Measurements from ENCODE around the gene OGG1. TPM values are rescaled to one million over a fixed set of nuclear protein-coding genes. Genes with fewer than 3 reads are reported as not detected.

OGG1 gene
- polyA plus RNA-seq (2013, experiment 1 of 2) = 25.6 TPM
- polyA plus RNA-seq (2013, experiment 2 of 2) = 21.8 TPM

GRCh38 chr3:9749645-9750555, at the start of gene OGG1:
OGG1 (plus strand) TSS chr3:9749952; CDS start chr3:9750287, 335 bp downstream.
- no peaks in the 10 kb centered on the region for H3K9me3 ChIP-seq (ENCODE audit: insufficient read depth, low read depth, low read length)
- H3K27ac ChIP-seq (ENCODE audit: low read depth, low read length) = peak within 1 kb of the TSS; percentile 84
- H3K4me1 ChIP-seq (ENCODE audit: insufficient read depth, low read length) = no peaks in the 10 kb centered on the region
- H3K9ac ChIP-seq (ENCODE audit: low read depth, low read length) = peak within 1 kb of the TSS; percentile 82
- no peaks in the 10 kb centered on the region for H3K27me3 ChIP-seq (ENCODE audit: insufficient read depth, low read length)
- under 1% methylated on average over 60 of the region's 60 CpGs for WGBS
- H3K4me3 ChIP-seq (ENCODE audit: low read length) = peak within 1 kb of the TSS; percentile 62
- H3K36me3 ChIP-seq (ENCODE audit: insufficient read depth, low read length) = peaks cover 74% of the 10 kb centered on the region

- 85% methylated on average over 2 of the region's 2 CpGs for WGBS
- Histone ChIP-seq H3K9me3 (ENCODE audit: insufficient read depth, low read depth, low read length) (no peaks in the 10 kb centered on the region), H3K27ac (ENCODE audit: low read depth, low read length) (no peak overlapping the region), H3K9ac (ENCODE audit: low read depth, low read length) (no peak overlapping the region), H3K27me3 (ENCODE audit: insufficient read depth, low read length) (peaks cover 23% of the 10 kb centered on the region), H3K36me3 (ENCODE audit: insufficient read depth, low read length) (peaks cover 12% of the 10 kb centered on the region), H3K4me3 (ENCODE audit: low read length) (no peak overlapping the region), H3K4me1 (ENCODE audit: insufficient read depth, low read length) (no peaks in the 10 kb centered on the region)
Measured at GRCh38 chr3:9700536-9700935, 49.2 kb upstream of the OGG1 start.

- Histone ChIP-seq H3K27me3 (ENCODE audit: insufficient read depth, low read length) (peaks cover 28% of the 10 kb centered on the region), H3K4me3 (ENCODE audit: low read length) (no peak overlapping the region), H3K9me3 (ENCODE audit: insufficient read depth, low read depth, low read length) (no peaks in the 10 kb centered on the region), H3K9ac (ENCODE audit: low read depth, low read length) (no peak overlapping the region), H3K4me1 (ENCODE audit: insufficient read depth, low read length) (no peaks in the 10 kb centered on the region), H3K36me3 (ENCODE audit: insufficient read depth, low read length) (peaks cover 12% of the 10 kb centered on the region), H3K27ac (ENCODE audit: low read depth, low read length) (no peak overlapping the region)
- WGBS = 94% methylated on average over 7 of the region's 7 CpGs
Measured at GRCh38 chr3:9701006-9701405, 48.7 kb upstream of the OGG1 start.

- Histone ChIP-seq H3K27ac (ENCODE audit: low read depth, low read length) (no peak overlapping the region), H3K9ac (ENCODE audit: low read depth, low read length) (no peak overlapping the region), H3K27me3 (ENCODE audit: insufficient read depth, low read length) (peaks cover 28% of the 10 kb centered on the region), H3K4me1 (ENCODE audit: insufficient read depth, low read length) (no peaks in the 10 kb centered on the region), H3K36me3 (ENCODE audit: insufficient read depth, low read length) (peaks cover 12% of the 10 kb centered on the region), H3K9me3 (ENCODE audit: insufficient read depth, low read depth, low read length) (no peaks in the 10 kb centered on the region), H3K4me3 (ENCODE audit: low read length) (no peak overlapping the region)
- 93% methylated on average over 10 of the region's 10 CpGs for WGBS
Measured at GRCh38 chr3:9701711-9702110, 48.0 kb upstream of the OGG1 start.

GRCh38 chr3:9703240-9703639, 46.5 kb upstream of the OGG1 start:
- 0 out of 2 replicates have a peak overlapping the region, but pooled peaks have one; percentile 62 for H3K4me3 ChIP-seq (ENCODE audit: low read length)
- H3K27ac ChIP-seq (ENCODE audit: low read depth, low read length) = no peak overlapping the region
- 92% methylated on average over 4 of the region's 4 CpGs for WGBS
- peaks cover 28% of the 10 kb centered on the region for H3K27me3 ChIP-seq (ENCODE audit: insufficient read depth, low read length)
- no peaks in the 10 kb centered on the region for H3K4me1 ChIP-seq (ENCODE audit: insufficient read depth, low read length)
- no peaks in the 10 kb centered on the region for H3K9me3 ChIP-seq (ENCODE audit: insufficient read depth, low read depth, low read length)
- peaks cover 4% of the 10 kb centered on the region for H3K36me3 ChIP-seq (ENCODE audit: insufficient read depth, low read length)
- H3K9ac ChIP-seq (ENCODE audit: low read depth, low read length) = no peak overlapping the region

- H3K27me3 ChIP-seq (ENCODE audit: insufficient read depth, low read length) = peaks cover 28% of the 10 kb centered on the region
- H3K9me3 ChIP-seq (ENCODE audit: insufficient read depth, low read depth, low read length) = no peaks in the 10 kb centered on the region
- peak within 1 kb of the TSS; percentile 62 for H3K4me3 ChIP-seq (ENCODE audit: low read length)
- no peak within 1 kb of the TSS for H3K27ac ChIP-seq (ENCODE audit: low read depth, low read length)
- no peak within 1 kb of the TSS for H3K9ac ChIP-seq (ENCODE audit: low read depth, low read length)
- no peaks in the 10 kb centered on the region for H3K4me1 ChIP-seq (ENCODE audit: insufficient read depth, low read length)
- 2% methylated on average over 56 of the region's 56 CpGs for WGBS
- peaks cover 3% of the 10 kb centered on the region; the same call in 1 of the 2 replicates for H3K36me3 ChIP-seq (ENCODE audit: insufficient read depth, low read length)
Measured at GRCh38 chr3:9703736-9704346, 45.9 kb upstream of the OGG1 start, which contains the start of gene CPNE9. CPNE9 (plus strand) TSS chr3:9703833; CDS start chr3:9703997, 164 bp downstream.

GRCh38 chr3:9704347-9705322, 45.1 kb upstream of the OGG1 start:
- peaks cover 28% of the 10 kb centered on the region for H3K27me3 ChIP-seq (ENCODE audit: insufficient read depth, low read length)
- peaks cover 3% of the 10 kb centered on the region; the same call in 1 of the 2 replicates for H3K36me3 ChIP-seq (ENCODE audit: insufficient read depth, low read length)
- no peak overlapping the region for H3K27ac ChIP-seq (ENCODE audit: low read depth, low read length)
- H3K9ac ChIP-seq (ENCODE audit: low read depth, low read length) = no peak overlapping the region
- H3K9me3 ChIP-seq (ENCODE audit: insufficient read depth, low read depth, low read length) = no peaks in the 10 kb centered on the region
- peak overlapping the region; percentile 62 for H3K4me3 ChIP-seq (ENCODE audit: low read length)
- under 1% methylated on average over 62 of the region's 62 CpGs for WGBS
- no peaks in the 10 kb centered on the region for H3K4me1 ChIP-seq (ENCODE audit: insufficient read depth, low read length)

GRCh38 chr3:9710174-9710739, 39.5 kb upstream of the OGG1 start:
- WGBS = 76% methylated on average over 3 of the region's 3 CpGs
- H3K9ac ChIP-seq (ENCODE audit: low read depth, low read length) = no peak overlapping the region
- H3K4me1 ChIP-seq (ENCODE audit: insufficient read depth, low read length) = no peaks in the 10 kb centered on the region
- no peak overlapping the region for H3K4me3 ChIP-seq (ENCODE audit: low read length)
- H3K36me3 ChIP-seq (ENCODE audit: insufficient read depth, low read length) = no peaks in the 10 kb centered on the region
- H3K27me3 ChIP-seq (ENCODE audit: insufficient read depth, low read length) = peaks cover 17% of the 10 kb centered on the region
- H3K9me3 ChIP-seq (ENCODE audit: insufficient read depth, low read depth, low read length) = no peaks in the 10 kb centered on the region
- H3K27ac ChIP-seq (ENCODE audit: low read depth, low read length) = no peak overlapping the region

GRCh38 chr3:9712415-9712814, 37.3 kb upstream of the OGG1 start:
- H3K9ac ChIP-seq (ENCODE audit: low read depth, low read length) = no peak overlapping the region
- WGBS = 96% methylated on average over 2 of the region's 2 CpGs
- H3K27me3 ChIP-seq (ENCODE audit: insufficient read depth, low read length) = peaks cover 10% of the 10 kb centered on the region; the same call in 1 of the 2 replicates
- H3K4me3 ChIP-seq (ENCODE audit: low read length) = no peak overlapping the region
- H3K27ac ChIP-seq (ENCODE audit: low read depth, low read length) = no peak overlapping the region
- H3K9me3 ChIP-seq (ENCODE audit: insufficient read depth, low read depth, low read length) = no peaks in the 10 kb centered on the region
- H3K36me3 ChIP-seq (ENCODE audit: insufficient read depth, low read length) = no peaks in the 10 kb centered on the region
- no peaks in the 10 kb centered on the region for H3K4me1 ChIP-seq (ENCODE audit: insufficient read depth, low read length)

GRCh38 chr3:9713142-9713541, 36.6 kb upstream of the OGG1 start:
- Histone ChIP-seq H3K4me1 (ENCODE audit: insufficient read depth, low read length) (no peaks in the 10 kb centered on the region), H3K4me3 (ENCODE audit: low read length) (no peak overlapping the region), H3K9ac (ENCODE audit: low read depth, low read length) (no peak overlapping the region), H3K27me3 (ENCODE audit: insufficient read depth, low read length) (peaks cover 10% of the 10 kb centered on the region; the same call in 1 of the 2 replicates), H3K36me3 (ENCODE audit: insufficient read depth, low read length) (no peaks in the 10 kb centered on the region), H3K27ac (ENCODE audit: low read depth, low read length) (no peak overlapping the region), H3K9me3 (ENCODE audit: insufficient read depth, low read depth, low read length) (no peaks in the 10 kb centered on the region)
- WGBS = 86% methylated on average over 4 of the region's 4 CpGs

Data from HUES64 (cell line).